ENCODE data around the gene MVK.

- TF ChIP-seq POLR2A (IDR thresholded peaks at IDR 0.05) (no peak), POLR2AphosphoS5 (IDR thresholded peaks at IDR 0.05) (no peak)
Measured at GRCh38 chr12:109608270-109608669, 34.7 kb downstream of the MVK start.
